Endothelial cell of umbilical vein (primary cell): ENCODE data around the gene SMOC1. TPM values are rescaled to one million over a fixed set of nuclear protein-coding genes. Genes with fewer than 3 reads are reported as not detected.

Source experiments
- BruUV-seq: library from RNA; stranded (reverse); fragments of 400-500 nt; replicated peaks from 2 replicates; lab custom pipeline; 2021; lab: Mats Ljungman, UMichigan
- CTCF ChIA-PET: fragments of 300-600, 350-600 bp; sonication (Branson Sonifier 250); formaldehyde crosslinking; loops from one replicate; lab custom pipeline; 2021; ENCODE audit warnings: antibody characterized with exemption, inconsistent platforms; lab: Charles Lee
- POLR2A ChIA-PET: fragments of 300-600, 350-600 bp; sonication (Branson Sonifier 250); formaldehyde crosslinking; loops from one replicate; lab custom pipeline; 2021; ENCODE audit warnings: antibody characterized with exemption, inconsistent platforms; lab: Charles Lee
- DNase-seq: peaks from one replicate; pipeline ENCODE4 v3.0.0-alpha.2; 2011; ENCODE audit warnings: low read depth, low spot score
- FAIRE-seq: peaks from 2 replicates; lab custom pipeline; 2011; peaks lifted over from hg19 to GRCh38; lab: Jason Lieb, UNC
- H2AFZ ChIP-seq: 2 replicates; pipeline ENCODE4 v1.6.0; 2012; ENCODE audit warnings: low read depth, low read length, control low read depth, inconsistent platforms
- H3K27ac ChIP-seq: 2 replicates; pipeline ENCODE4 v1.5.1; 2011; ENCODE audit warnings: low read depth, mild to moderate bottlenecking, control low read depth, low read length, moderate library complexity; ENCODE audit not compliant: insufficient read depth
- H3K27me3 ChIP-seq, 2 experiments: 2 replicates each; pipeline versions ENCODE4 v1.6.0 to v1.6.1; 2011; ENCODE audit warnings: low read length in 2 of 2, mixed read lengths in 1 of 2; ENCODE audit not compliant: control insufficient read depth in 2 of 2, insufficient read depth in 2 of 2
- H3K36me3 ChIP-seq, 2 experiments: 2 replicates in 1 of 2; 3 replicates in 1 of 2; pipeline ENCODE4 v1.5.1; 2011; ENCODE audit warnings: low read length in 2 of 2, mild to moderate bottlenecking in 1 of 2, moderate library complexity in 1 of 2; ENCODE audit not compliant: control insufficient read depth in 2 of 2, insufficient read depth in 2 of 2; ENCODE audit errors: extremely low read depth in 1 of 2
- H3K4me1 ChIP-seq: 3 replicates; pipeline ENCODE4 v1.5.1; 2011; ENCODE audit warnings: mild to moderate bottlenecking, low read length; ENCODE audit not compliant: control insufficient read depth, insufficient read depth; ENCODE audit errors: extremely low read depth
- H3K4me2 ChIP-seq: 2 replicates; pipeline ENCODE4 v1.6.1; 2011; ENCODE audit warnings: low read length, control low read depth, mixed read lengths; ENCODE audit not compliant: insufficient read depth
- H3K4me3 ChIP-seq, 3 experiments: fragments of 200-600 bp in 1 of 3; sonication (generic), shearing (Covaris generic) in 1 of 3; replicated peaks in 1 of 3; 2 replicates each; pipeline ENCODE4 v1.5.1; 2011 to 2016; ENCODE audit warnings: control low read depth in 3 of 3, low read length in 3 of 3, mild to moderate bottlenecking in 2 of 3, inconsistent platforms in 1 of 3, low read depth in 1 of 3, moderate library complexity in 1 of 3; ENCODE audit not compliant: insufficient read depth in 1 of 3
- H3K79me2 ChIP-seq: 2 replicates; pipeline ENCODE4 v1.6.0; 2012; ENCODE audit warnings: low read length, inconsistent platforms; ENCODE audit not compliant: control insufficient read depth, insufficient read depth
- H3K9ac ChIP-seq: replicated peaks from 2 replicates; pipeline ENCODE3; 2011; ENCODE audit warnings: low read length, control low read depth; ENCODE audit not compliant: insufficient read depth; ENCODE audit errors: extremely low read depth
- H3K9me1 ChIP-seq: replicated peaks from 3 replicates; pipeline ENCODE4 v1.6.0; 2011; ENCODE audit warnings: mild to moderate bottlenecking, low read length; ENCODE audit not compliant: control insufficient read depth, insufficient read depth; ENCODE audit errors: extremely low read depth
- H3K9me3 ChIP-seq: replicated peaks from 2 replicates; pipeline ENCODE4 v1.5.1; 2012; ENCODE audit warnings: low read length, inconsistent platforms; ENCODE audit not compliant: control insufficient read depth, insufficient read depth
- H4K20me1 ChIP-seq: replicated peaks from 2 replicates; pipeline ENCODE3; 2011; ENCODE audit warnings: mild to moderate bottlenecking, low read length; ENCODE audit not compliant: control insufficient read depth, insufficient read depth; ENCODE audit errors: extremely low read depth
- CTCF ChIP-seq, 2 donors: IDR thresholded peaks; 1 replicate in 1 of 2; 2 replicates in 1 of 2; pipeline ENCODE4 v1.5.1; 2011; ENCODE audit warnings: low read length in 2 of 2, mild to moderate bottlenecking in 2 of 2, moderate library complexity in 2 of 2, control low read depth in 1 of 2, inconsistent platforms in 1 of 2, low read depth in 1 of 2; ENCODE audit not compliant: insufficient read depth in 1 of 2; ENCODE audit errors: extremely low read depth in 1 of 2
- EZH2 ChIP-seq: IDR thresholded peaks from 2 replicates; pipeline ENCODE4 v1.6.1; 2012; ENCODE audit warnings: borderline replicate concordance, low read depth, mild to moderate bottlenecking, moderate library complexity, low read length, inconsistent platforms; ENCODE audit not compliant: severe bottlenecking
- FOS ChIP-seq: IDR thresholded peaks from 2 replicates; pipeline ENCODE4 v1.6.1; 2011; ENCODE audit warnings: mild to moderate bottlenecking, low read length, moderate library complexity, borderline replicate concordance; ENCODE audit not compliant: insufficient read depth
- GATA2 ChIP-seq: IDR thresholded peaks from 2 replicates; pipeline ENCODE4 v1.7.0; 2011; ENCODE audit warnings: low read depth, mild to moderate bottlenecking, moderate library complexity, mixed read lengths, low read length; ENCODE audit not compliant: insufficient read length, insufficient read depth
- JUN ChIP-seq: IDR thresholded peaks from 2 replicates; pipeline ENCODE4 v1.6.1; 2011; ENCODE audit warnings: borderline replicate concordance, low read depth; ENCODE audit not compliant: insufficient read length, insufficient read depth
- MAX ChIP-seq: IDR thresholded peaks from 2 replicates; pipeline ENCODE4 v1.6.1; 2011; ENCODE audit not compliant: insufficient read depth, insufficient read length
- MYC ChIP-seq: IDR thresholded peaks from one replicate; pipeline ENCODE4 v1.6.1; 2011; ENCODE audit warnings: mild to moderate bottlenecking, low read depth, low read length
- POLR2A ChIP-seq: IDR thresholded peaks from 2 replicates; pipeline ENCODE4 v1.6.1; 2012; ENCODE audit warnings: low read depth, mild to moderate bottlenecking, control low read depth, low read length
- POLR2AphosphoS5 ChIP-seq: IDR thresholded peaks from 2 replicates; pipeline ENCODE4 v1.6.1; 2012; ENCODE audit warnings: low read depth, mild to moderate bottlenecking, control low read depth, low read length, moderate library complexity; ENCODE audit not compliant: insufficient read depth
- dilution Hi-C: fragments of 300-500 bp; cut with MboI; formaldehyde crosslinking; loops from one replicate; pipeline ENCODE4 v1.15.0; 2019; ENCODE audit warnings: low sequenced_read_pairs; ENCODE audit not compliant: extremely low pct_ligation_motif_present
- intact Hi-C: fragments of 100-400 bp; cut with micrococcal nuclease; formaldehyde crosslinking; loops from one replicate; pipeline ENCODE4 v1.10.0; 2022
- polyA plus RNA-seq, 4 experiments: library from polyadenylated mRNA; depleted of rRNA in 3 of 4; stranded (reverse) in 3 of 4; unstranded in 1 of 4; fragments of >200 nt; gene quantifications; 2 replicates each; pipeline versions ENCODE4 v1.2.1 to v1.2.3, GENCODE V29; 2011 to 2012; ENCODE audit warnings: missing spikeins in 1 of 4
- total RNA-seq: library from RNA; stranded (reverse); gene quantifications from 2 replicates; pipeline ENCODE4 v1.2.3, GENCODE V29; 2021

Gene SMOC1
- total and polyA plus RNA-seq, 2 donors (not counting 3 experiments of a cell fraction or from before 2014, with no cell fraction given), result 0.97 to 1.1 TPM

- FAIRE-seq (no peak), DNase-seq (no peak)
- ChIA-PET POLR2A (interaction anchor here (0.5 kb wide), 1 partner anchor 273 kb away, joined by 3 read pairs; no protein-coding TSS in a partner anchor), CTCF (interaction anchor here (1.1 kb wide), 1 partner anchor 157 kb away, joined by 6 read pairs; no protein-coding TSS in a partner anchor)
- Histone ChIP-seq H3K9ac (no peak overlapping the region), H3K4me3 (no peak overlapping the region), H3K4me1 (no peaks in the 10 kb centered on the region), H3K4me2 (no peak overlapping the region), H4K20me1 (no peaks in the 10 kb centered on the region), H3K9me3 (no peaks in the 10 kb centered on the region), H2AFZ (no peak overlapping the region), H3K36me3 (no peaks in the 10 kb centered on the region), H3K27me3 (no peaks in the 10 kb centered on the region), H3K79me2 (no peaks in the 10 kb centered on the region), H3K9me1 (no peaks in the 10 kb centered on the region), H3K27ac (no peak overlapping the region)
- intact Hi-C loops, result no loop called here
- dilution Hi-C loops, result no loop called here
- BruUV-seq, result no TSS peak
- no peak for TF ChIP-seq EZH2
Measured at GRCh38 chr14:69870613-69871012, 8.6 kb upstream of the SMOC1 start.

GRCh38 chr14:69873877-69874780 lies 5.1 kb upstream of the SMOC1 start:
- H3K9ac ChIP-seq, result no peak overlapping the region
- H3K4me2 ChIP-seq, result no peak overlapping the region
- no peak for TF ChIP-seq MAX
- no peak for TF ChIP-seq POLR2AphosphoS5
- no peak for TF ChIP-seq MYC
- no peak for TF ChIP-seq POLR2A
- no peak for TF ChIP-seq FOS
- TF ChIP-seq CTCF (IDR thresholded peaks at IDR 0.05; ENCODE audit: extremely low read depth in 1 of 2, insufficient read depth in 1 of 2, low read depth in 1 of 2, low read length in 2 of 2), result no peak
- no peak for TF ChIP-seq JUN
- no peak for TF ChIP-seq EZH2
- TF ChIP-seq GATA2, result no peak
- DNase-seq (no peak), FAIRE-seq (no peak)
- no peaks in the 10 kb centered on the region for H3K9me3 ChIP-seq
- no peaks in the 10 kb centered on the region for H3K79me2 ChIP-seq
- CTCF ChIA-PET, result interaction anchor here (0.7 to 1.7 kb wide), 4 partner anchors 10 to 154 kb away, joined by 3 to 10 read pairs (median 3); no protein-coding TSS in a partner anchor
- H3K27ac ChIP-seq, result no peak overlapping the region
- no peaks in the 10 kb centered on the region for H3K9me1 ChIP-seq
- intact Hi-C loops (no loop called here), dilution Hi-C loops (no loop called here)
- peaks cover 8 to 10% of the 10 kb centered on the region in 2 experiments for H3K27me3 ChIP-seq
- H3K36me3 ChIP-seq, result no peaks in the 10 kb centered on the region
- BruUV-seq, result no TSS peak
- no peak overlapping the region for H3K4me3 ChIP-seq
- POLR2A ChIA-PET, result no interaction called here
- no peaks in the 10 kb centered on the region for H4K20me1 ChIP-seq
- H2AFZ ChIP-seq, result no peak overlapping the region
- no peaks in the 10 kb centered on the region for H3K4me1 ChIP-seq
